IPS-18a (cell line): Measurements from ENCODE around the gene PDXK.

Experiments used
- H3K27ac ChIP-seq: one replicate; pipeline ENCODE4 v1.5.1; 2013; ENCODE audit warnings: low read length
- H3K27me3 ChIP-seq: one replicate; pipeline ENCODE4 v1.6.1; 2013; ENCODE audit warnings: mild to moderate bottlenecking, low read length; ENCODE audit not compliant: control insufficient read depth, insufficient read depth
- H3K36me3 ChIP-seq: one replicate; pipeline ENCODE4 v1.6.1; 2013; ENCODE audit warnings: low read depth, low read length; ENCODE audit not compliant: control insufficient read depth
- H3K4me1 ChIP-seq: one replicate; pipeline ENCODE4 v1.6.1; 2013; ENCODE audit warnings: low read depth, low read length; ENCODE audit not compliant: control insufficient read depth
- H3K4me3 ChIP-seq: one replicate; pipeline ENCODE4 v1.5.1; 2013; ENCODE audit warnings: low read length
- H3K9ac ChIP-seq: one replicate; pipeline ENCODE4 v1.6.1; 2013; ENCODE audit warnings: mild to moderate bottlenecking, low read length, moderate library complexity
- H3K9me3 ChIP-seq: one replicate; pipeline ENCODE4 v1.6.1; 2013; ENCODE audit warnings: low read depth, low read length; ENCODE audit not compliant: control insufficient read depth

The PDXK gene

DNA sequence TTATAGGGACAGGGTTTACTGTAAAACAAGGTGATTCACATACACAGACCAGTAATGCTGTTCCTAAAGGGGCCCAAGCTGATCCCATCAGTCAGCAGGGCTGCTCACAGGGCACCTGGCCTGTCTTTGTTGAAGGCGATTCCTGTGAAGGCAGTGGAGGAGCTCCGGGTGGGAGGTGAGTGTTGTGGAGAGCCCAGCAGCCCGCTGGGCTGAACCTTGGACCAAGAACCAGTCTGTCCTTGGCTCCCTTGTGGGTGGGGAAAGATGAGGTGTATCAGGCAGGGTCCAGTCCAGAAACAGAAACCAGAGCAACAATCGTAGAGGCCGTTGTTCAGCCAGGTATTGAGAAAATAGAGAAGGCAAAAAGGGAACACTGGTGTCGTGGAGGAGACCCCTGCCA is 12.5 kb downstream of the PDXK start:
- Histone ChIP-seq H3K27ac (no peak overlapping the region), H3K4me3 (no peak overlapping the region), H3K27me3 (no peaks in the 10 kb centered on the region), H3K36me3 (no peaks in the 10 kb centered on the region), H3K9me3 (no peaks in the 10 kb centered on the region), H3K4me1 (peaks cover 9% of the 10 kb centered on the region), H3K9ac (no peak overlapping the region)

DNA sequence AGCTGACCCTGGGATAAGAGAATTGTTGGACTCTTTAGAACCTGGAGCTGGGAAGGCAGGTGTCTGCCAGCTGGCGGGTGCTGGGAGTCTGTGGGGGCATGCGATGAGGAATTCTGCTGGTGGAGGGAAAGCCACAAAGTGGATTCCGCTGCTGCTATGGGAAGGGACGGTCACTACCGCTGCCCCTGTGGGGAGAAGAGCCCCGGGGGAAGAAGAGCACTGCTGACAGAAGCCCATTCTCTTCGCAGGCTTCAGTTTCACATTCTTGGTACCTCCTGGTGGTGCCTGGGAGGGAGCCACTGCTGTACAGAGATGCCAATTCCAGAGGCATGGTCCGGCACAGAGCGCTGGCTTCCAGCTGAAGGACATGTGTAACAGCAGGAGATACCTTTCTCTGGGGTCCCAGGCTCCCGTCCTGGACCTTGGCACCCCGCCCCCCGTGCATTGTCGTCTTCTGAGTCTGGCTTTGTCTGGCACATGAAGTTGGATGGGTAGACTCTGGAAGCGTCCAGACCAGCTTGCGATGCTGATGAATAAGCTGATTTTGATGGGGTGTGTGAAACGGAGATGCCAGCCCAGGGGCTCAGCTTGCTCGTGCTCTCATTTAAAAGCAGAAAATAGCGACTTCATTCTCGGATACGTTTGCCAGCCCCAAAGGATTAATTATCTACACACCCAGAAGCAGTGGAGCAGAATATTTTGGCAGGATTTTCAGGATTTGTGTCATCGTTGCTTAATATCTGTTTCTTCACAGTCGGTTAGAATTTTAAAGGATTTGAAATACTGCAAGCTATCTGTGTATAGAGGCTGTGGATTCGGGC is 13.2 kb downstream of the PDXK start:
- Histone ChIP-seq H3K9ac (no peak overlapping the region), H3K4me3 (no peak overlapping the region), H3K4me1 (peaks cover 9% of the 10 kb centered on the region), H3K9me3 (no peaks in the 10 kb centered on the region), H3K27me3 (no peaks in the 10 kb centered on the region), H3K27ac (no peak overlapping the region), H3K36me3 (no peaks in the 10 kb centered on the region)

DNA sequence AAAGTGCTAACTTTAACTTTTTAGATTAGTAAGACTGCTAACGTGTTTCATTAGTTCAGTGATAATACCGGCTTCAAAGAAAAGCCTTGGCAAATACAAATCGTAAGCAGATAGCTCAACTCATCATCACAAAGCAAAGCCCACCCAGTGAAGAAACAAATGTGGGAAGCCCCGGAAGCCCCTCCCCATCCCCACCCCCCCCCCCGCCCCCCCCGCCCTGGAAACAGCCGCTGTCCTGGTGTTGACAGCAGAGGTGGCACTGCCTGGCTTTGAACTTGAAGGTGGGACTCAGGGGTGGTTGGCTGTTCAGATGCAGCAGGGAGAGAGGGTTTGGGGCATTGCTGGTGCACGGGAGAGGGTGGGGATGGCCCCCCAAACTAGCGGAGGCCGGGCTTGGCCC is 14.1 kb downstream of the PDXK start:
- no peak overlapping the region for H3K27ac ChIP-seq
- H3K9ac ChIP-seq = no peak overlapping the region
- peaks cover 4% of the 10 kb centered on the region for H3K4me1 ChIP-seq
- H3K4me3 ChIP-seq = no peak overlapping the region
- no peaks in the 10 kb centered on the region for H3K9me3 ChIP-seq
- H3K27me3 ChIP-seq = no peaks in the 10 kb centered on the region
- no peaks in the 10 kb centered on the region for H3K36me3 ChIP-seq

DNA sequence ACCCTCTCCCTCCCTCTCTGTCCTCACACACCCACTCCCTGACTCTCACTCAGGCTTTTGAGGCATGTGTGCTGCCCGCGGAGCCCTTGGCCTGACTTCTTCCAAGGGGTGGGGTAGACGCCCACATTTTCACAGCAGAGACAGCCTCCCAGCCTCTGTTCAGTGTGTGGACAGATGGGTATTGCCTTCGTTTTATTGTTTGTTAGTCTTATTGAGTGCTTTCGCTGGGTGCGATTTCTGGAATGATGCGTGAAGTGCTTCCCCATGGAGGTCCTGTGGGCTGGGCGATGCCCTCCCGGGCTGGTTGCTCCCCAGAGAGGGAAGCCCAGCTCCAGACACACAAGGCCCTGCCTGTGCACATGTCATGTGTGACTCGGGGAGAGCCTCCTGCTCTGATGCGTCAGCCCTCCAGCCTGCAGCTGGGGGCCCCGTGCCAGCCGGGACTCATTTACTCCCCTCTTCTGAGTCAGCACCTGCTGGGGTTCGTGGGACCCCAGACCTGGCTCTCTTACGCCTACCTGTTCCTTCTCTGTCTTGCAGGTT is 14.7 kb downstream of the PDXK start:
- Histone ChIP-seq H3K4me1 (no peaks in the 10 kb centered on the region), H3K4me3 (no peak overlapping the region), H3K27me3 (no peaks in the 10 kb centered on the region), H3K27ac (no peak overlapping the region), H3K9me3 (no peaks in the 10 kb centered on the region), H3K9ac (no peak overlapping the region), H3K36me3 (no peaks in the 10 kb centered on the region)

DNA sequence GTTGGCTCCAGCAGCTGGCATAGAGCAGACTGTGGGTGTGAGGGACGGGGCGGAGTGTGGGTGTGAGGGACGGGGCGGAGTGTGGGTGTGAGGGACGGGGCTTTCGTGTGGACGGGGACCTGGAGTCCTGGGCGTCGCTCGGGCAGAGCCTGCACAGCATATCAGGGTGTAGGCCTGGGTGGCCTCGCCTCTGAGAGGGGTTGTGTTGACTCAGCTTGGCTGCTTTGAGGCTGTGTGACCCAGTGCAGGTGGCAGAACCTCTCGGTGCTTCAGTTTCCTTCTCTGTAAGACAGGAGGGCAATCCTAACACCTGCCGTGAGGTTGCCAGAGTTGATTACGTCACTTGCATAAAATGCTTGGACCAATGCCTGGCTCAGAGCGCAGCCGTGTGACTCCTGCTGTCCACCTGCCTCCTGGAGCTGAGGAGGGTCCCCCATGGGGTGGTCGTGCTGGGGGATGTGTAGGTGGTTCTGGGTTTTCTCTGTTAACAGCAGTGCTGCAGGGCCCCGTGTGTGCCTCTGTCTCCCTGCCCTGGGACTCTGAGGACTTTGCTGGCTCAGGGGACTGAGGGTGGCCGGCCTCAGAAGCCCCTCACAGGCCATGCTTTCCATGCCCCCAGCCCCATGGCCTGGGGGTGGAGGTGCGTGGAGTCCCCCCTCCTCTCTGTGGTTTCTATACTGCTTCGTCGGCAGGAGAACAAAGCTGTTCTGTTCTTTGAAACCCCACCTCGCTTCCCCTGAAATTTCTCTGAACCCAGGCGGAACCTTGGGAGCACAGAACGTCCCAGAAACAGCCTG is 15.4 kb downstream of the PDXK start:
- H3K27me3 ChIP-seq = no peaks in the 10 kb centered on the region
- no peaks in the 10 kb centered on the region for H3K36me3 ChIP-seq
- no peaks in the 10 kb centered on the region for H3K9me3 ChIP-seq
- no peaks in the 10 kb centered on the region for H3K4me1 ChIP-seq
- no peak overlapping the region for H3K4me3 ChIP-seq
- H3K9ac ChIP-seq = no peak overlapping the region
- H3K27ac ChIP-seq = no peak overlapping the region

DNA sequence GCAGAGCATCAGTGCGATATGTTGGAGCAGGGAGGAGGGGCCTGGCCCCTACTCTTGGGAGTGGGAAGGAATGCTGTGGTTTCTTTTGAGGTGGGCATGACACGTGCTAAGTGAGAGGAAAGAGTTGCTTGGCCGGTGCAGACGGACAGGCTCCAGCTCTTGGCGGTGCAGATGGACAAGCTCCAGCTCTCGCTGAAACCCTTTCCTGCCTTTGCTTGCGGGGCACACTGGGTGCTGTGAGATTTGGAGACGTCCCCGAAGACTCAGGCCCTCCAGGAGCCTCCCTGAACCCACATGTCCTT is 15.9 kb downstream of the PDXK start:
- H3K4me3 ChIP-seq = no peak overlapping the region
- H3K9me3 ChIP-seq = no peaks in the 10 kb centered on the region
- no peak overlapping the region for H3K9ac ChIP-seq
- no peaks in the 10 kb centered on the region for H3K27me3 ChIP-seq
- no peaks in the 10 kb centered on the region for H3K36me3 ChIP-seq
- no peak overlapping the region for H3K27ac ChIP-seq
- H3K4me1 ChIP-seq = no peaks in the 10 kb centered on the region

DNA sequence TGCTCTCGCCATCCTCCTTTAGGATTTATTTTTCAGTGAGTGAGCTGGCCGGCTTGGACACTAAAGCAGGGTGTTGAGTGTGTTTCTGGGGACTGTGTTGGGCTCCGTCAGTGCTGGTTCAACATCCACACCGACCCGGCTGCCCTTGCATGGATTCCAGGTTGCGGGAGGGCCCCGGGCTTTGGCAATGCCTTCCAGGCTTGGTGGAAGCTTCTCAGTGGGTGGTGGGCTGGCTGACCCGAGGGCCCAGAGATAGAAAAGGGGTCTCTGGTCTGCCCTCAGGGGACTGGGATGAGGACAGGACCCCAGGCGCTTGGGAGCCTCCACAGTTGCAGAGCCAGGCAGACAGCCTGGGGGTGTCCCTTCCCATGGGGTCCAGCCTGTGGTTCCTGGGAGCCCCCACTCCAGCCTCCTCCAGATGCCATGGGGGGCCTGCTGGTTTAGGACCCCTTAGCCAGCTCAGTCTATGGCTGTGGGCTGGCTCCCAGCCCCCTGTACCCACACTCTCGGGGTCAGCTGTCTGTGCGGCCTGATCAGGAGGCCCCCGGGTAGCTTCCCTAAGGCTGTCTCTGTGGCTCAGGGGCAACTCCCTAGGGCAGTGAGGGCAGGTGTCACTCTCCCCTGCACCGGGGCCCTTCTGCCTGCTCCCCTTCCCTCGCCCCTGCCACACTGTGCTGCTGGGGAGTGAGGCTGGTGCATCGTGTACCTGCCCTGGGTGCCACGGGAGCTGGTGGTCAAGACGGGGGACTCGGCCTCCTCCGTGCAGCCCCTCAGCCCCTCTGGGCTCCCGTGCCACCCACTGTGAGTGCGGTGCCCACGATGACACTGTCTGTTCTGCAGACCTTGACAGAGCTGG is 16.5 kb downstream of the PDXK start:
- no peak overlapping the region for H3K9ac ChIP-seq
- H3K4me1 ChIP-seq = no peaks in the 10 kb centered on the region
- H3K27ac ChIP-seq = no peak overlapping the region
- H3K27me3 ChIP-seq = no peaks in the 10 kb centered on the region
- no peak overlapping the region for H3K4me3 ChIP-seq
- no peaks in the 10 kb centered on the region for H3K9me3 ChIP-seq
- no peaks in the 10 kb centered on the region for H3K36me3 ChIP-seq

DNA sequence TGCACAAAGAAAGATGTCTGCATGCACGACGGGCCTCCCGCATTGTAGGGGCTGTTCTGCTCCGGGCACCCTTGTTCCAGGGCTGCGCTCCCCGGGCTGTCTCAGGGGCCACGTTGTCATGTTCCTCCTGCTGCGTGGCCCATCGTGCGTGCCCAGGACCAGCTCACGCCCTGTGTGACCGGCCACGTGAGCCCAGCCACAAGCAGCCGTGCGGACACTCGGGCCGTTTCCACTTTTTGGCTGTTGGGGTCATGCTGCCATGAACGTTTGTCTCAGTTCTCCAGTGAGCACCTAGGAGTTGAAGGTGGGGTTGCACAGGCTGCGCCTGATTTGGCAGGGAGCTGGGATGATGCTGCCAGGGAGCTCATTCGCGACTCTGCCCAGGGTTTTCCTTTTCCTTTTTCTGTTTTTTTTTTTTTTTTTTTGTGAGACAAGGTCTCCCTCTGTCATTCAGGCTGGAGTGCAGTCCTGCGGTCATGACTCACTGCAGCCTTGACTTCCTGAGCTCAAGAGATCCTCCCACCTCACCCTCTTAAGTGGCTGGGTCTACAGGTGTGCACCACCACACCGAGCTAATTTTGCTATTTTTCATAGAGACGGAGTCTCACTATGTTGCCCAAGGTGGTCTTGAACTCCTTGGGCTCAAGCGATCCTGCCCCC is 17.4 kb downstream of the PDXK start:
- Histone ChIP-seq H3K36me3 (no peaks in the 10 kb centered on the region), H3K4me1 (no peaks in the 10 kb centered on the region), H3K9ac (no peak overlapping the region), H3K27ac (no peak overlapping the region), H3K9me3 (no peaks in the 10 kb centered on the region), H3K27me3 (no peaks in the 10 kb centered on the region), H3K4me3 (no peak overlapping the region)

DNA sequence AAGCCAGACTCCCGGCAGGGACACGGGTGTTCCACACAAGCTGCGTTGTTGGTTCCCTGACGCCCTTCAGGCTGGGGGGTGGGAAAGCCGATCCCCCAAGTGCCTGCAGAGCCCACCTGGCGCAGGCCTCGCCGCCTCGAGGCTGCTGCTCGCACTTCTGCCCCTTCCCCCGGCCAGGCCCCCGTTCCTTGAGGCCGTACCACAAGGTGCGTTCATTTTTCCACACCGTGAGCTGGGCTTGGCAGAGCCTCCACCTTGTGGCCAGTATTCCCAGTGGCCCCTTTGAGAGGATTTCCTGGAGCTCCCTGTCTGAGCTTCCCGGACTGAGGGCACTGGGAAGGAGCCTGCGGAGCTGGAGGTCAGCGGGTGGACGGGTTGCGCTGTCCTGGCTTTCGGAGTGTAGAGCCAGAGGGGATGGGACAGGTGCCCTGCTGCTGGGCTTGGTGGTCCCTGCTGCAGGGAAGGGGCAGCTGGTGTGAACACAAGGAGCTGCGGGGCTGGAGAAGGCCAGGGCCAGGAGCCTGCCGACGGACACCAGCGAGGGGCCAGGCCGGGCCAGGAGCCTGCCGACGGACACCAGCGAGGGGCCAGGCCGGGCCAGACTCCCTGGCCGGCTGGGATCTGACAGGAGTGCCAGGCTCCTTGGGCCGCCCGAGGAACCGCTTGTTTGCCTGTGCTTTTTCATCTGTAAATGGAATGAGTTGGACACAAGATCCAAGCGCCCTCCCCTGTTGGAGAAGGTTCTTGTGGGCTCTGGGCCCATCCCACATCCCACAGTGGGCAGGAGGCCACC is 18.4 kb downstream of the PDXK start:
- Histone ChIP-seq H3K27ac (no peak overlapping the region), H3K27me3 (no peaks in the 10 kb centered on the region), H3K9ac (no peak overlapping the region), H3K4me1 (no peaks in the 10 kb centered on the region), H3K36me3 (no peaks in the 10 kb centered on the region), H3K4me3 (no peak overlapping the region), H3K9me3 (no peaks in the 10 kb centered on the region)

DNA sequence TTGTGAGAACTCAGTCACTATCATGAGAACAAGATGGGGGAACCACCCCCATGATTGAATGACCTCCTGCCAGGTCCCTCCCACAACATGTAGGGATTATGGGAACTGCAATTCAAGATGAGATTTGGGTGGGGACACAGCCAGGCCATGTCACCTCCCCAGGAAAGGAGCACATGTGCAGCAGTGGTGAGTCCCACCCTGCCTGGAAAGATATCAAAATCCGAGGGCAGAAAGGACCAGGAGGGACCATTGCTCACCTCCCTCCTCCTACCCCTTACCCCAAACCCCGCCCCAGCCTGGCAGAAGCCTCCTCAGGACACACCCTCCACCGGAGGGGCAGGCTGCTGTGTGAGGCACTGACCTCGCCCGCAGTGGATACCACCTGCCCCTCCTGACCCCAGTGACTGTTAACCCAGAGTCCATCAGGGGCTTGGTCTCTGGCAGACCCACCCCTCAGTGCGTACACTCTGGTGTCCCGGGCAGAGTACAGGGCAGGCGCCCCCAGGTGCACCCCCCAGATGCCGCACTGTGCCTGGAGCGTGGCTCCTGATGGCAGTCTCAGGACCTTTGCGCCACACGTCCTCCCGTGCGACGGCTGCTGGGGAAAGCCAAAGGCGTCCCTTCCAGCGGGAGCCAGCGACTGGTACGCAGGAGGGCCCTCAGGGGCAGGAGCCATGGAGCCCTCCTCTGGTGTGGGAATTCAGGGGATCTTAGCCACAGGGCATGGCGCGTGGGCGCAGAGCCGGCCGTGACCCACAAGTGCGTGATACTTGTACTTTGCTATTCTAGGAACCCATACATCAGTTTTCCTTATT is 20.9 kb downstream of the PDXK start:
- H3K9me3 ChIP-seq = no peaks in the 10 kb centered on the region
- H3K36me3 ChIP-seq = peaks cover 4% of the 10 kb centered on the region
- H3K4me3 ChIP-seq = no peak overlapping the region
- no peaks in the 10 kb centered on the region for H3K4me1 ChIP-seq
- no peak overlapping the region for H3K9ac ChIP-seq
- no peak overlapping the region for H3K27ac ChIP-seq
- no peaks in the 10 kb centered on the region for H3K27me3 ChIP-seq
